SKM-1 treated with dmso at 0.1 percent for 144 hours (cell line): Measurements from ENCODE around the gene LPIN1.
A peak's percentile ranks its signal among the peaks of the same experiment; 100 is the strongest.
"Not testable (repeated sequence)": the region's sequence is repeated elsewhere in the genome, so short reads cannot be mapped to it uniquely, and the experiment has no call there.

Source experiments
- DNase-seq: peaks from one replicate; lab custom pipeline; 2025; ENCODE audit not compliant: unreplicated experiment; lab: John Stamatoyannopoulos, UW

The LPIN1 gene

GRCh38 chr2:11829324-11829946, 83.0 kb downstream of the LPIN1 start:
- DNase-seq = peak; percentile 51

- DNase-seq = peak; percentile 95
Observed at GRCh38 chr2:11829947-11830707, 83.7 kb downstream of the LPIN1 start.

GRCh38 chr2:11830708-11831301, 84.4 kb downstream of the LPIN1 start:
- no peak for DNase-seq

- no peak for DNase-seq
Observed at GRCh38 chr2:11831415-11831814, 85.0 kb downstream of the LPIN1 start.

- DNase-seq = no peak
Observed at GRCh38 chr2:11832531-11832930, 86.1 kb downstream of the LPIN1 start.

- no peak for DNase-seq
Observed at GRCh38 chr2:11833601-11834000, 87.2 kb downstream of the LPIN1 start.

GRCh38 chr2:11835403-11835802, 89.0 kb downstream of the LPIN1 start:
- DNase-seq = no peak

- DNase-seq = no peak
Observed at GRCh38 chr2:11836647-11837219, 90.3 kb downstream of the LPIN1 start.

GRCh38 chr2:11837875-11838734, 91.7 kb downstream of the LPIN1 start:
- no peak for DNase-seq

GRCh38 chr2:11839916-11840315, 93.5 kb downstream of the LPIN1 start:
- no peak for DNase-seq

- DNase-seq = no peak
Observed at GRCh38 chr2:11842336-11842735, 95.9 kb downstream of the LPIN1 start.

GRCh38 chr2:11844798-11845197, 98.4 kb downstream of the LPIN1 start:
- not testable (repeated sequence) for DNase-seq

- DNase-seq = not testable (repeated sequence)
Observed at GRCh38 chr2:11847935-11848334, 101.5 kb downstream of the LPIN1 start.

GRCh38 chr2:11850082-11850481, 103.7 kb downstream of the LPIN1 start:
- DNase-seq = no peak

- DNase-seq = no peak
Observed at GRCh38 chr2:11852526-11853196, 106.2 kb downstream of the LPIN1 start.

GRCh38 chr2:11853197-11853588, 106.8 kb downstream of the LPIN1 start:
- DNase-seq = no peak

GRCh38 chr2:11855064-11855760, 108.8 kb downstream of the LPIN1 start:
- DNase-seq = no peak

- DNase-seq = peak; percentile 49
Observed at GRCh38 chr2:11856095-11856494, 109.7 kb downstream of the LPIN1 start.

- peak; percentile 53 for DNase-seq
Observed at GRCh38 chr2:11858883-11859282, 112.5 kb downstream of the LPIN1 start.

- DNase-seq = not testable (repeated sequence)
Observed at GRCh38 chr2:11859975-11860374, 113.5 kb downstream of the LPIN1 start.
